Endothelial cell of umbilical vein (primary cell): ENCODE measurements around the gene VIM. TPM values are rescaled to one million over a fixed set of nuclear protein-coding genes. Genes with fewer than 3 reads are reported as not detected.

Source experiments
- BruUV-seq: library from RNA; stranded (reverse); fragments of 400-500 nt; replicated peaks from 2 replicates; lab custom pipeline; 2021; lab: Mats Ljungman, UMichigan
- CTCF ChIA-PET: fragments of 300-600, 350-600 bp; sonication (Branson Sonifier 250); formaldehyde crosslinking; loops from one replicate; lab custom pipeline; 2021; ENCODE audit warnings: antibody characterized with exemption, inconsistent platforms; lab: Charles Lee
- POLR2A ChIA-PET: fragments of 300-600, 350-600 bp; sonication (Branson Sonifier 250); formaldehyde crosslinking; loops from one replicate; lab custom pipeline; 2021; ENCODE audit warnings: antibody characterized with exemption, inconsistent platforms; lab: Charles Lee
- DNase-seq: peaks from one replicate; pipeline ENCODE4 v3.0.0-alpha.2; 2011; ENCODE audit warnings: low read depth, low spot score
- FAIRE-seq: peaks from 2 replicates; lab custom pipeline; 2011; peaks lifted over from hg19 to GRCh38; lab: Jason Lieb, UNC
- H2AFZ ChIP-seq: 2 replicates; pipeline ENCODE4 v1.6.0; 2012; ENCODE audit warnings: low read depth, low read length, control low read depth, inconsistent platforms
- H3K27ac ChIP-seq: 2 replicates; pipeline ENCODE4 v1.5.1; 2011; ENCODE audit warnings: low read depth, mild to moderate bottlenecking, control low read depth, low read length, moderate library complexity; ENCODE audit not compliant: insufficient read depth
- H3K27me3 ChIP-seq, 2 experiments: 2 replicates each; pipeline versions ENCODE4 v1.6.0 to v1.6.1; 2011; ENCODE audit warnings: low read length in 2 of 2, mixed read lengths in 1 of 2; ENCODE audit not compliant: control insufficient read depth in 2 of 2, insufficient read depth in 2 of 2
- H3K36me3 ChIP-seq, 2 experiments: 2 replicates in 1 of 2; 3 replicates in 1 of 2; pipeline ENCODE4 v1.5.1; 2011; ENCODE audit warnings: low read length in 2 of 2, mild to moderate bottlenecking in 1 of 2, moderate library complexity in 1 of 2; ENCODE audit not compliant: control insufficient read depth in 2 of 2, insufficient read depth in 2 of 2; ENCODE audit errors: extremely low read depth in 1 of 2
- H3K4me1 ChIP-seq: 3 replicates; pipeline ENCODE4 v1.5.1; 2011; ENCODE audit warnings: mild to moderate bottlenecking, low read length; ENCODE audit not compliant: control insufficient read depth, insufficient read depth; ENCODE audit errors: extremely low read depth
- H3K4me2 ChIP-seq: 2 replicates; pipeline ENCODE4 v1.6.1; 2011; ENCODE audit warnings: low read length, control low read depth, mixed read lengths; ENCODE audit not compliant: insufficient read depth
- H3K4me3 ChIP-seq, 3 experiments: fragments of 200-600 bp in 1 of 3; sonication (generic), shearing (Covaris generic) in 1 of 3; replicated peaks in 1 of 3; 2 replicates each; pipeline ENCODE4 v1.5.1; 2011 to 2016; ENCODE audit warnings: control low read depth in 3 of 3, low read length in 3 of 3, mild to moderate bottlenecking in 2 of 3, inconsistent platforms in 1 of 3, low read depth in 1 of 3, moderate library complexity in 1 of 3; ENCODE audit not compliant: insufficient read depth in 1 of 3
- H3K79me2 ChIP-seq: 2 replicates; pipeline ENCODE4 v1.6.0; 2012; ENCODE audit warnings: low read length, inconsistent platforms; ENCODE audit not compliant: control insufficient read depth, insufficient read depth
- H3K9ac ChIP-seq: replicated peaks from 2 replicates; pipeline ENCODE3; 2011; ENCODE audit warnings: low read length, control low read depth; ENCODE audit not compliant: insufficient read depth; ENCODE audit errors: extremely low read depth
- H3K9me1 ChIP-seq: replicated peaks from 3 replicates; pipeline ENCODE4 v1.6.0; 2011; ENCODE audit warnings: mild to moderate bottlenecking, low read length; ENCODE audit not compliant: control insufficient read depth, insufficient read depth; ENCODE audit errors: extremely low read depth
- H3K9me3 ChIP-seq: replicated peaks from 2 replicates; pipeline ENCODE4 v1.5.1; 2012; ENCODE audit warnings: low read length, inconsistent platforms; ENCODE audit not compliant: control insufficient read depth, insufficient read depth
- H4K20me1 ChIP-seq: replicated peaks from 2 replicates; pipeline ENCODE3; 2011; ENCODE audit warnings: mild to moderate bottlenecking, low read length; ENCODE audit not compliant: control insufficient read depth, insufficient read depth; ENCODE audit errors: extremely low read depth
- CTCF ChIP-seq, 2 donors: IDR thresholded peaks; 1 replicate in 1 of 2; 2 replicates in 1 of 2; pipeline ENCODE4 v1.5.1; 2011; ENCODE audit warnings: low read length in 2 of 2, mild to moderate bottlenecking in 2 of 2, moderate library complexity in 2 of 2, control low read depth in 1 of 2, inconsistent platforms in 1 of 2, low read depth in 1 of 2; ENCODE audit not compliant: insufficient read depth in 1 of 2; ENCODE audit errors: extremely low read depth in 1 of 2
- EZH2 ChIP-seq: IDR thresholded peaks from 2 replicates; pipeline ENCODE4 v1.6.1; 2012; ENCODE audit warnings: borderline replicate concordance, low read depth, mild to moderate bottlenecking, moderate library complexity, low read length, inconsistent platforms; ENCODE audit not compliant: severe bottlenecking
- FOS ChIP-seq: IDR thresholded peaks from 2 replicates; pipeline ENCODE4 v1.6.1; 2011; ENCODE audit warnings: mild to moderate bottlenecking, low read length, moderate library complexity, borderline replicate concordance; ENCODE audit not compliant: insufficient read depth
- GATA2 ChIP-seq: IDR thresholded peaks from 2 replicates; pipeline ENCODE4 v1.7.0; 2011; ENCODE audit warnings: low read depth, mild to moderate bottlenecking, moderate library complexity, mixed read lengths, low read length; ENCODE audit not compliant: insufficient read length, insufficient read depth
- JUN ChIP-seq: IDR thresholded peaks from 2 replicates; pipeline ENCODE4 v1.6.1; 2011; ENCODE audit warnings: borderline replicate concordance, low read depth; ENCODE audit not compliant: insufficient read length, insufficient read depth
- MAX ChIP-seq: IDR thresholded peaks from 2 replicates; pipeline ENCODE4 v1.6.1; 2011; ENCODE audit not compliant: insufficient read depth, insufficient read length
- MYC ChIP-seq: IDR thresholded peaks from one replicate; pipeline ENCODE4 v1.6.1; 2011; ENCODE audit warnings: mild to moderate bottlenecking, low read depth, low read length
- POLR2A ChIP-seq: IDR thresholded peaks from 2 replicates; pipeline ENCODE4 v1.6.1; 2012; ENCODE audit warnings: low read depth, mild to moderate bottlenecking, control low read depth, low read length
- POLR2AphosphoS5 ChIP-seq: IDR thresholded peaks from 2 replicates; pipeline ENCODE4 v1.6.1; 2012; ENCODE audit warnings: low read depth, mild to moderate bottlenecking, control low read depth, low read length, moderate library complexity; ENCODE audit not compliant: insufficient read depth
- dilution Hi-C: fragments of 300-500 bp; cut with MboI; formaldehyde crosslinking; loops from one replicate; pipeline ENCODE4 v1.15.0; 2019; ENCODE audit warnings: low sequenced_read_pairs; ENCODE audit not compliant: extremely low pct_ligation_motif_present
- intact Hi-C: fragments of 100-400 bp; cut with micrococcal nuclease; formaldehyde crosslinking; loops from one replicate; pipeline ENCODE4 v1.10.0; 2022
- polyA plus RNA-seq, 4 experiments: library from polyadenylated mRNA; depleted of rRNA in 3 of 4; stranded (reverse) in 3 of 4; unstranded in 1 of 4; fragments of >200 nt; gene quantifications; 2 replicates each; pipeline versions ENCODE4 v1.2.1 to v1.2.3, GENCODE V29; 2011 to 2012; ENCODE audit warnings: missing spikeins in 1 of 4
- total RNA-seq: library from RNA; stranded (reverse); gene quantifications from 2 replicates; pipeline ENCODE4 v1.2.3, GENCODE V29; 2021

Gene VIM
- total and polyA plus RNA-seq, 2 donors (not counting 3 experiments of a cell fraction or from before 2014, with no cell fraction given): 5,699 to 5,781 TPM

- H4K20me1 ChIP-seq: no peaks in the 10 kb centered on the region
- dilution Hi-C loops: no loop called here
- no peaks in the 10 kb centered on the region for H3K27me3 ChIP-seq
- no peaks in the 10 kb centered on the region for H3K79me2 ChIP-seq
- ChIA-PET CTCF (interaction anchor here (0.9 to 2.3 kb wide), 7 partner anchors 13 to 323 kb away, joined by 3 to 10 read pairs (median 4); partner anchors contain the start of gene TRDMT1), POLR2A (interaction anchor here (0.6 to 1.5 kb wide), 3 partner anchors 12 to 141 kb away, joined by 3 to 6 read pairs (median 4); partner anchors contain the start of gene TRDMT1)
- H3K9ac ChIP-seq: peak overlapping the region; percentile 31
- H3K4me1 ChIP-seq: peaks cover 35% of the 10 kb centered on the region
- no peaks in the 10 kb centered on the region for H3K9me1 ChIP-seq
- no peak overlapping the region for H2AFZ ChIP-seq
- no peak overlapping the region for H3K4me2 ChIP-seq
- FAIRE-seq: peak; percentile 31
- H3K9me3 ChIP-seq: no peaks in the 10 kb centered on the region
- no TSS peak for BruUV-seq
- intact Hi-C loops: no loop called here
- peak overlapping the region; percentile 89 for H3K27ac ChIP-seq
- no peak overlapping the region for H3K4me3 ChIP-seq
- TF ChIP-seq JUN: peak; percentile 55
- TF ChIP-seq FOS: peak; percentile 27
- no peak for TF ChIP-seq EZH2
- DNase-seq: peak; percentile 53
- no peaks in the 10 kb centered on the region for H3K36me3 ChIP-seq
These were observed 14.2 kb upstream of the VIM start for GRCh38 chr10:17213646-17214349.

GRCh38 chr10:17214526-17214925, 13.5 kb upstream of the VIM start:
- Histone ChIP-seq H3K79me2 (no peaks in the 10 kb centered on the region), H3K4me1 (peaks cover 35% of the 10 kb centered on the region), H3K4me2 (peak overlapping the region; percentile 59), H3K9me1 (no peaks in the 10 kb centered on the region), H3K9ac (peak overlapping the region; percentile 74), H3K27ac (peak overlapping the region; percentile 89), H3K36me3 (no peaks in the 10 kb centered on the region), H3K9me3 (no peaks in the 10 kb centered on the region), H2AFZ (no peak overlapping the region), H3K4me3 (no peak overlapping the region), H4K20me1 (no peaks in the 10 kb centered on the region), H3K27me3 (no peaks in the 10 kb centered on the region)
- BruUV-seq: no TSS peak
- CTCF ChIA-PET: interaction anchor here (1.3 to 2.9 kb wide), 6 partner anchors 13 to 324 kb away, joined by 3 to 35 read pairs (median 8); partner anchors contain the start of genes TRDMT1 and VIM
- no peak for DNase-seq
- POLR2A ChIA-PET: interaction anchor here (1.5 to 2.5 kb wide), 2 partner anchors 15 kb away, joined by 6 to 21 read pairs; partner anchors contain the start of gene VIM
- TF ChIP-seq MYC (no peak), MAX (no peak), POLR2A (no peak), POLR2AphosphoS5 (no peak), JUN (no peak), GATA2 (no peak), CTCF (IDR thresholded peaks at IDR 0.05; ENCODE audit: extremely low read depth in 1 of 2, insufficient read depth in 1 of 2, low read depth in 1 of 2, low read length in 2 of 2) (no peak), EZH2 (no peak), FOS (no peak)
- dilution Hi-C loops: no loop called here
- intact Hi-C loops: no loop called here
- FAIRE-seq: no peak
